Stimulated activated CD8-positive, alpha-beta memory T cell treated with anti-CD3 and anti-CD28 coated beads, Interleukin-4, amount 100 ng/mL, for 4 hours (primary cell): Measurements from ENCODE around the gene SLC39A9.

ENCODE experiments used
- DNase-seq, 2 donors: peaks; one replicate each; pipeline ENCODE4 v3.0.0-alpha.2; 2020; ENCODE audit warnings: low read depth in 2 of 2, low spot score in 1 of 2

Gene SLC39A9

GRCh38 chr14:69423279-69423678, 24.8 kb downstream of the SLC39A9 start:
- no peak for DNase-seq

GRCh38 chr14:69424149-69424923, 25.8 kb downstream of the SLC39A9 start:
- no peak for DNase-seq

- DNase-seq = no peak
Observed at GRCh38 chr14:69427596-69427995, 29.1 kb downstream of the SLC39A9 start.

- no peak for DNase-seq
Observed at GRCh38 chr14:69428289-69428998, 30.0 kb downstream of the SLC39A9 start.

GRCh38 chr14:69429643-69430042, 31.2 kb downstream of the SLC39A9 start:
- no peak for DNase-seq

GRCh38 chr14:69430306-69430939, 31.9 kb downstream of the SLC39A9 start:
- no peak for DNase-seq

GRCh38 chr14:69432364-69432763, 33.9 kb downstream of the SLC39A9 start:
- no peak for DNase-seq

- DNase-seq = no peak
Observed at GRCh38 chr14:69439521-69440270, 41.2 kb downstream of the SLC39A9 start.

- DNase-seq = no peak
Observed at GRCh38 chr14:69441948-69442347, 43.5 kb downstream of the SLC39A9 start.

- DNase-seq = no peak
Observed at GRCh38 chr14:69443296-69443805, 44.9 kb downstream of the SLC39A9 start.

GRCh38 chr14:69449216-69449615, 50.7 kb downstream of the SLC39A9 start:
- DNase-seq = no peak

GRCh38 chr14:69451941-69452340, 53.4 kb downstream of the SLC39A9 start:
- DNase-seq = no peak

GRCh38 chr14:69458350-69458749, 59.9 kb downstream of the SLC39A9 start:
- DNase-seq = no peak

GRCh38 chr14:69459122-69459521, 60.6 kb downstream of the SLC39A9 start:
- no peak for DNase-seq

GRCh38 chr14:69460093-69460701, 61.7 kb downstream of the SLC39A9 start:
- DNase-seq = peak; percentile 9 to 22

GRCh38 chr14:69464379-69464778, 65.9 kb downstream of the SLC39A9 start:
- no peak for DNase-seq

- DNase-seq = no peak
Observed at GRCh38 chr14:69464829-69465228, 66.3 kb downstream of the SLC39A9 start.

- DNase-seq = no peak
Observed at GRCh38 chr14:69468949-69469348, 70.5 kb downstream of the SLC39A9 start.

GRCh38 chr14:69471436-69471835, 72.9 kb downstream of the SLC39A9 start:
- no peak for DNase-seq

GRCh38 chr14:69471916-69472315, 73.4 kb downstream of the SLC39A9 start:
- DNase-seq = no peak

GRCh38 chr14:69473260-69473659, 74.8 kb downstream of the SLC39A9 start:
- DNase-seq = no peak
